ENCODE measurements around the gene BACH2. TPM values are rescaled to one million over a fixed set of nuclear protein-coding genes. Genes with fewer than 3 reads are reported as not detected.
A peak's percentile ranks its signal among the peaks of the same experiment; 100 is the strongest.

The BACH2 gene
- polyA plus RNA-seq, 10 donors, result 4.1 to 7.4 (median 5.1) TPM

DNA sequence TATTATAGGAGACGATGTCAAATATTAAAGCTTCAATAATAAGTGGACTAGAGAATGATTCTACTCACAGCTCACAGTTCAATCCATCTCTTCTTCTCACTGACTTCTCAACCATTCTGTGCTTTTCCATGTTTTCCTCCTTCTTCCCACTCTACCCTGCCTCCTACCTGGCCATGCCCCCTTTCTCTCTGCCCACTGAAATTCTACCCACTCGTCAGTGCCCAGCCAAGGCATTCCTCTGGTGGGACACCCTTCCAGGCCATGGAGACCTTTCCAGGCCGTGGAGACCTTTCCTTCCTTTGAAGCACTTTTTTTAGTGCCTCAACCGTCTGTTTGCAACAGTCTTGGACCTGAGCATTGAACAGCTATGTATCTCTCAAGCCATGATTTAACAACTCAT, 18.5 kb downstream of the BACH2 start:
- DNase-seq, result no peak

DNA sequence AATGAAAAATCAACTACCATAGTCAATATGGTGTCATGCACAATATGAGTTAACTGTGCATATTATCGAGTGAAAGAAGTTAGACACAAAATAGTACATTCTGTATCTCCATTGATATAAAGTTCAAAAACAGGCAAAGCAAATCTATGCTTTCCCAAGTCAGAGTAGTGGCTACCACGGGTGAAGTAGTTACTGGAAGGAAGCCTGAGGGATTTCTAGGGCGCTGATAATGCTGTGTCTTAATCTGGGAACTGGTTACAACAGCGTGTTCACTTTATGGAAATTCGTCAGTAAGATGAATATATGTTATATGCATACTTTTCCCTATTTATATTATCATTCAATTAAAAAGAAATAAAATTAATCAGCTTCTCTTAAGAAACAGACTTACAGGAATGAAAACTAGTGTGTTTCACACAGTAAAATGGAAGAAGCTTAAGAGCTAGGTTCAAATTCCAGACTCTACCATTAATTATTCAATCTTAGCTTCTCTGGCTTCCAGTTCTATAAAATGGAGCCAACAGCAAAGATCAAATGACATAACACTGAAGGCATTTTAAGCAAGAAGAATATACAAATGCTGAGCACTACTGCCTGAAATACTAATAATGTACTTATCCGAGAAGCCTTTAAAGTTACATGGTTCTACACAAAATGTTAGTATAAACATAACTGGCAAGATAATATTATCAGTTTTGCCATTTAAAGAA, 19.2 kb downstream of the BACH2 start:
- no peak for DNase-seq

DNA sequence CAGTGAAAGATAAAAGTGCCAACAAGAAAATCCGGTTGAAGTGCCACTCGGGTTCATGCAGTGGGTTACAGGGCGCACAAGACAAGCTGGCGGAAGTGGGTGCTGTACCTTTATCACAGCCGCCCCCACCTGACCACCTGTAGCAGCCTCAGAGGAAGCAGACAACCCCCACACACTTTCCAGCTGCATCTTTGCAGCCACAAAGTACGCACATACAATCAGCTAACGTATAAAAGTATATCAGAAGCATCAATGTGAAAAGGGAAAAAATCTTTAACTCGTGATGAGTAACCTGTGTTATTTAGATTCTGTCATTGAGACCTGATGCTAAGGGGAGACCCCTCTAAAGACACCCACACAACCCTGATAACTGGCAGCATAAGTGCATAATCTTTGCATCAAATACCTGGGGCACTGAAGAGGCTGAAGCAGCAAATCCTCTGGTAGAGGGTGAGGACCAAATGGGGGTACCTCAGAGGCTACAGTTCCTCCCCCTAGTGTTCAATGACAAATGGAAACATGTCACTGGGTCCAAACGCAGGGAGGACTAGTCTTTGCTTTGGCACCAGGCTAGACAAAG, 22.1 kb downstream of the BACH2 start:
- no peak for DNase-seq

DNA sequence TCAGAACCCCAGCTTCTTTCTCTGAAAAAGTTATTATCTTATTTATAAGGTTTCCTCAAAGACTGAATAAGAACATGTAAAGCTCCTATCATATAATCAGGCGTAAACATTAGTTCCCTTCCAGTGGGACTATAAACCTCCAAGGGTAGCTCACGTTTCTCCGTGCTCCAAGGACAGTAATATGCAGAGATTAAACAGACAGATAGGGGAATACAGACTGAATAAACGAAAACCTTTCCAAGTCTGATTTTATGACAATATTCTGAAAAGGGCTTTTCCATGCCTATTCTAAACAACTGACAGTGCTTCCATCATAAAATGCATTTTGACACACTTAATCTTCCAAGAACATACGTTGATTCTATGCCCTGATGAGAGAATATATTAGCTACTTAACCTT, 22.8 kb downstream of the BACH2 start:
- no peak for DNase-seq

DNA sequence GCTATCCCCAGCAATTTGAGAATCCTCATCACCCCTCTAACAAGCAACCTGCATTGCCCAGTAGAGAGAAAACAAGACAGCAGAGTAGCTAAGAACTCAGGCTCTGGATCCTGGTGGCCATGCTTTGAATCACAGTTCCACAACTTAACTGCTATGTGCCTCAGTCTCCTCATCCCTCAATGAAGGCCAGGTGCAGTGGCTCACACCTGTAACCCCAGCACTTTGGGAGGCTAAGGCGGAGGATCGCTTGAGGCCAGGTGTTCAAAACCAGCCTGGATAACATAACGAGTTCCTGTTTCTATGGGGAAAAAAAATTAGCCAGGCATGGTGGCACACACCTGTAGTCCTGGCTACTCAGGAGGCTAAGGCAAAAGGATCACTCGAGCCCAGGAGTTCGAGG, 23.7 kb downstream of the BACH2 start:
- DNase-seq, result no peak

DNA sequence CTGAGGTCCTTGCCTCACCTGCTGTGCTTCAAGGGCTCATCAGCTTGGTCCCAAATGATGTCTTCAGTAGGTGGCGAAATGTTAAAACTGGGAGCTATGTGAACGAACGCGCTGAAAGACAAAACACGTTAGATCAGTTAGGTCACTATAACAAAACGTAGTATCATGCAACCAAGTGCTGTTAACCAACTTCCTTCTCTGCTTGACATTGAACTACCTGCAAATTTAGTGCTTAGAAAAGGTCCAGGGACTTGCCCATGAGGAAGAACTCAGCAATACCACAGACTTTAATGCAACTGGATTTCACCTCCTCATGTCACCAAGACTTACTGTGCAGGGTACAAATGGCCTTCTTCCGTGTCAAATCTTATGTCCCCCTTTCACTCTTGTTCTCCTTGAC, 24.8 kb downstream of the BACH2 start:
- DNase-seq, result no peak

DNA sequence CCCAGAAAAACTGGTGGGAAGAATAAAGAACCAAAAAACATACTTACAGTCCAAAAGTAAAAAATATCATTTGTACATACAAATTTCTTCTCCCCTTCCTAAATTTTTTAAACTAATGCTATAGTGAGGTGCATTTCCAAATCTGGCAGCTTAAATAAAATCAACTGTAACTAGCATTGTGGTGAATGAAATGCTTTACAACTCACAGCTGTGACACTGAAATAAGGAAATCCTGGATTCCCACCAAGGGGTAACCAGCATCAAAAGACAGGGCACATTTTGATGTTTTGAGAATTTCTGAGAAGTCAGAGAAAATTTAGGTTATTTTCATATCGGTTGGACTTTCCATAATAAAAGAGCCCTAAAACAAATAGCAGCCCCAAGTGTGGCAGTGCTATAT, 27.3 kb downstream of the BACH2 start:
- no peak for DNase-seq

DNA sequence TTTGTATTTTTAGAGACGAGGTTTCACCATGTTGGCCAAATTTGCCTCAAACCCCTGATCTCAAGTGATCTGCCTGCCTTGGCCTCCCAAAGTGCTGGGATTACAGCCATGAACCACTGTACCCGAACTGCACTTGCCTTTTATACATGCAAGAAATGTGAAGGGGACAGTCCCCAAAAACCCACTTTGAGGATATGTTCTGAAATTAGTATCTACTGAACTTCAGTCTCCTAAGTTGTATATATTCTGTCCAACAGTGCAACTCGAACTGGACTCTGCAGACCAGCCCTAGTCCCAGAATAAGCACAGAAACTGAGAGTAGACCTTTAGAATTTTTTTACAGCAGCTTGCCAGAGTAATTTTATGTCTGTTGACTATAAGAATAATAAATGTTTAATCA, 28.5 kb downstream of the BACH2 start:
- no peak for DNase-seq

DNA sequence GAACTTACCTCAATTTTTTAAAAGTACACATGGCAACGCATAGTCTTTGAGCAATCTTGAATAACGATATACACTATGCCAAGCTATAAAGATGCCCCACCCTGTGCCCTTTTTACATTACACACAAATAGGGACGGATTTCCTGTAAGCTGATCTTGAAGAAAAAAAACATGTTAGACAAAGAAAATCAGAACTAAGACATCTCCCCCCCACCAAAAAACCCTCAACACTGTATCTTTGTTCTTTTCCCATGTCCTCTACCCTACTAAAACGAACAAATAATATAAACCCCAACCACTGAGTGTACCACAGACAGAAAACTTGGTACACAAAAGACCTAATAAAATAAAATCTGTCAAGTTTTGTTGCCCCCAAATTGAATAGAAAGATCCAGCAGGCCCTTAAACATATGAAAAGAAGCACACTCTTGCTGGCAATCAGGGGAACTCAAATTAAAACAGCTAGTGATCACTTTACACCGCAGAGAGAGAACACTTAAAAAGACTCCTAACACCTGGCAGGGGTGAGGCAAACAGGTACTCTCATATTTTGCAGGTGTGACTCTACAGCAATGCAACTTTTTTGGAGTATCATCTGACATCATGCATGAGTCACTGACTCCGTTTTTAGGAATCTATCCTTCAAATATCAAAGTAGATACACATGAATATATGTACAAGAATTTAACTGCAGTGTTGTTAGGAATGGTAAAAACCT, 29.6 kb downstream of the BACH2 start:
- DNase-seq, result no peak

DNA sequence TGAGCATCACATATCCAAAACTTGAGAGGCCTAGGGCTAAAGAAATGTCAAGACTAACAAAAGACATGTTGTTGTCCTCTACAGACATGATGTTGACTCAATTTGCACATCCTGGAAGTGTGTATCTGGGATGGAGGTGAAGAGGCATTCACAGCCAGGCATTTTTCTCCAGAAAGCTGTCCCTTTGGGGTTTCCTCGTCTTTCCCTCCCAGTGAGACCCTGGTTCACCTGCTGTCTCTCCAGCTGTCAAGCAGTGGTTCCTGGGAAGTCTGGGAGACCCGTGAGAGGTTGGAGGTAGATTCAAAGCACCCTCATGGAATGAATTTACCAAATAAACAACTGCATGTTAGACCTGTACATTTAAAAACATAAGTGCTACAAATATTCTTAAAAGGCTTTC, 32.1 kb downstream of the BACH2 start:
- no peak for DNase-seq

DNA sequence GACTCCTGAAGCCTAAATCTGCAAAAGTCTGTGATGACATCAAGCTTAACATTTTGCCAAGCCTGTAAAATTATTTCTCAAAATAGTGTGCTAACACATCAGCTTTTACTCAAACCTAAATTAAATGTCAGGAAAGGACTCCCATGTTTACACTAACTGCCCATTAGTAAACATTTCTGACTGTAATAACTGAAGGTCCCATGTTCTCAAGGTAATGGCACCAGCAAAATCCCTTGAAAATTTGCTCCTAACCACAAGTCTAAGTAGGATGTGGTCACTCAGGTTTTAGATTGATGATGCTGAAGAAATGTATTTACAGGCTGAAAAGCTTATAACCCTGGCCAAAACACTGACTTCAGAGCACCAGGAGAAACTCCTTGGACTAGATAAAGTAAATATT, 33.0 kb downstream of the BACH2 start:
- peak in 1 of 3 donors; percentile 24 for DNase-seq

DNA sequence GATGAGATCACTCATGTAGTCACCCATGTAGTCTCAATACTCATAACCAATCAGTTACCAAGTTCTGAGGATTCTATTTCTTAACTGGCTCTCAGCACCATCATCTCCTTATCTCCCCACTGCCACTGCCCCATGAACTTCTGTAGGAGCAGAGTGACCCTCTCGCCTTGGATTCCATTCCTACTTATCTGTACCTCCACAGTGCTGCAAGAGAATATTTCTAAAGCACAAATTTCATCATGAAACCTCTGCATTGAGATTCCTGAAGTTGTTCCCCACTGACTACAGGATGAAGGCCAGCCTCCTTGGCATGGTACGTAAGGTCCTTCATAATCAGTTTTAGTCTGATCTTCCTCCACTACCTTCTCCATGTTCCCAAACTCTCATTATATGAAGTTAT, 34.8 kb downstream of the BACH2 start:
- no peak for DNase-seq

DNA sequence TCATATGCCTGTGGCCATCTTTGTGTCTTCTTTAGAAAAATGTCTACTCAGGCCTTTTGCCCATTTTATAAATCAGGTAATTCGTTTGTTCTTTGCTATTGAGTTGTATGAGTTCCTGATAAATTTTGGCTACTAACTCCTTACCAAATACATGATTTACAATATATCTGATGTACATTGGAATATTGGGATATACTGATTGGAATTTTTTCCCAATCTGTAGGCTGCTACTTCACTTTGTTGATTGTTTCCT, 39.2 kb downstream of the BACH2 start:
- DNase-seq, result no peak

DNA sequence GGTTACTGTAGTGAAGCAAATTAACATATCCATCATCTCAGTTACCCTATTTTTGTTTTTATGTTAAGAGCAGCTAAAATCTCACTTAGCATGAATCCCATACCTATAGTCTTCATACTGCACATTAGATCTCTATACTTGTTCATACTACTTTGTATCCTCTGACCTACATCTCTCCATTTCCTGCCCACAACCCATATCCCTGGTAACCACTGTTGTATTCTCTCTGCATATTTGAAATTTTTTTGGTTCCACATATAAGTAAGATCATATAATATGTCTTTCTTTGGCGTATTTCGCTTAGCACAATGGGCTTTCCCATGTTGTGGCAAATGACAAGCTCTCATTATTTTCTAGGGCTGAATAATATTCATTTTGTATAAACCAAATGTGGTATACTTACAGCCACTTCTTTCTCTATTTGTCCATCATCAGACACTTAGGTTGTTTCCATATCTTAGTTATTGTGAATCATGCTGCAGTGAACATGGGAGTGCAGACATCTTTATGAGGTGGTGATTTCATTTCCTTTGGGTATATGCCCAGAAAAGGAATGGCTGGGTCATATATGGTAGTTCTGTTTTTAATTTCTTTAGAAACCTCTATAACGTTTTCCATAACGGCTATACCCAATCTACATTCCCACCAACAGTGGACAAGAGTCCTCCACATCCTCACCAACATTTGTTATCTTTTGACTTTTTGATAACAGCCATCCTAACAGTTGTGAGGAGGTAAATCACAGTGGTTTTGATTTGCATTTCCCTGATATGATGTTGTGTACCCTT, 39.8 kb downstream of the BACH2 start:
- peak in 1 of 3 donors; percentile 84 for DNase-seq

DNA sequence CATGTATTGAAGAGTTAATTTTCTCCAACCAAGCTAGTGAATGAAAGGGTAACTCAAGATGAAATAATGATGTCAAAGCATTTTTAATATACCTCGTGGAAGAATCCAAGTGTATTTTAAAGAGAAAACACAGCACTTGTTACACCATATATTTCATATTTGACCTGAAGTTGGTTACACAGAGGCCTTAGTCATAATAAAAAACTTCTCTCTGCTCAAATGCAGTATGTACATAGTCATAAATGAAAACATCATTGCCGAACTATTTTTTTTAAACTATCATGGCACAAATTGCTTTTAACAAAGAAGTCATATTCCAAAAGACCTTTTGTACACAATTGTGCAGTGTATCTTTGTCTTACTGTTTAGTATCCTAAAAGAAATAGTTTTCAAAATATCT, 43.0 kb downstream of the BACH2 start:
- no peak for DNase-seq

DNA sequence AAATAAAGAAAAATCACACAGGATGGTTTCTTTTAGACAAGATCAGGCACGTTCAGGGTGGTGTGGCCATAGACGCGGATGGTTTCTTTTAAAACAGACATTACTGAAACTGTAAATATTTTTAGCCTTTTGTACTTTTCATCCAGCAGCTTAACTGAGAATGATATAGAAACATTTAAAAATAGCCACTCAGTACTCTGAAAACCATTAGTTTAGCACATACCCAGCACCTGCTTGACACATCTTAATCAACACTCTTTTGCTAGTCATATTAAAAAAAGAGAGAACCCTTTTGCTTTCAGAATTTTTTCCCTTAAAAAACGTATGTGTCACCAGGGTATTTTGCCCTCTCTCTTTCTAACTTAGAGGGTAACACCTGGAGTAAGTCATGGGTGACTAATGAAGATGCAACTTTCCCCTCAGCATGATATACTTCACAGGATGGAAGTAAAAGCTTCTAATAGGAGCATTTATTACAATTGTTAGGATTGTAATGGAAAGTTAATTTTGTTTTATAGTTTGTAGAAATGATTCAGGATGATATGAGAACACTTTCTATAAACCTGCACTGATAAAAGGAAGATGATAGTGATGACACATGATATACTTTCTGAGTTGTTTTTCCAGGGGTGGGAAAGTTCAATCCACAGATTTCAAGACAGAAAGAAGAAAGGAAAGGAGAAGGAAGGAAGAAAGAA, 45.2 kb downstream of the BACH2 start:
- no peak for DNase-seq

DNA sequence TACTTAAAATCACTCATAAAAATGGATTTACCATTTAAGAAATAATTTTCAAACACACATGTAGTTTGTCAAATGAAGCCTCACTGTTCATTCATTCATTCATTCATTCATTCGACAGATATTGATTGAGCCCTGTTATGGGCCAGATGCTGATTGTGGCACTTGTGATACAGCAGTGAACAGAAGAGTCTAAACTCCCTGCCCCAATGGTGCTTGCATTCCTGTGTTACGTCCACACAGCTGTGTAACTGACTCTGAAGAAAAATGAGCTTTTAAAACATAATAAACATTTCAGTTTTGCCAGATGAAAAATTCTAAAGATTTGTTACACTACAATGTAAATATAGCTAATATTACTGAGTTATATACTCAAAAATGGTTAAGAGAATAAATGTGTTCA, 46.2 kb downstream of the BACH2 start:
- DNase-seq, result no peak

DNA sequence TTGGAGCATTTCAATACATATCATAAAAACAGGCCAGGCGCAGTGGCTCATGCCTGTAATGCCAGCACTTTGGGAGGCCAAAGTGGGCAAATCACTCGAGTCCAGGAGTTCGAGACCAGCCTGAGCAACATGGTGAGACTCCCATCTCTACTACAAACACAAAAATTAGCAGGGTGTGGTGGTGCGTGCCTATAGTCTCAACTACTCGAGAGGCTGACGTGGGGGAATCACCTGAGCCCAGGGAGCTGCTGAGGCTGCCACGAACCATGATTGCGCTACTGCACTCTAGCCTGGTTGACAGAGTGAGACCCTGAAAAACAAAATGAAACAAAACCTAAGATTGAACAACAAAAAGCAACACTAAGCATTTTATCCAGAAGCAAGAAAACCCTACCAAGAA, 47.2 kb downstream of the BACH2 start:
- no peak for DNase-seq

DNA sequence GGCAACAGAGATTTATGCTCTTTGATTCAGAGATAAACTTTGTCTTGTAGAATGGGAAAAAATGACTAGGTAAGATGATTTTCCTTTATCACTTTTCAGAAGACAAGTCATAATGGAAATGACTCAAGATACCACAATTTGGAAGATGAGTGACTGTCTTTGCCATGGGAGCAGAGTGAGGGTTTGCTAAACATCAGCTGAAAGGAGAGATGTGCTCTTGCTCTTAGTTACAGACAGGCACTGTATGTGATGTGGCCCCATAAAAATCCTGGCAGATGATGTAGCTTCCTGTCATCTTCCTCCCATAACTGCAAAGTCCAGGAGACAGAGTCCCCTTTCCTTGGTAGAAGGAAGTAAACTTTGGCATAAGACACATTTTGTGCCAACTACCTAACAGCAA, 47.6 kb downstream of the BACH2 start:
- no peak for DNase-seq

DNA sequence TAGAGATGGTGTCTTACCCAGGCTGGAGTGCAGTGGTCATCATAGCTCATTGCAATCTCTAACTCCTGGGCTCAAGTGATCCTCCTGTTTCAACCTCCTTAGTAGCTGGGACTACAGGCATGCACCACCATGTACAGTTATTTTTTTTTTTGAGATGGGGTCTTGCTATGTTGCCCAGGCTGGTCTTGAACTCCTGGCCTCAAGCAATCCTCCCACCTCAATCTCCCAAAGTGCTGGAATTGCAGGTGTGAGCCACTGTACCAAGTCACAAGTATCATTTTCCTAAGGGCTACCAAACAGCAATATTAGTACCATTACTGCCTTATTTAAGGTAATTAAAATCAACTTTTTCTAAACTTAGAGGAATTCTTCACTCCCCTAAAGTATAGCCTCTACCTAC, 49.4 kb downstream of the BACH2 start:
- DNase-seq, result no peak

DNA sequence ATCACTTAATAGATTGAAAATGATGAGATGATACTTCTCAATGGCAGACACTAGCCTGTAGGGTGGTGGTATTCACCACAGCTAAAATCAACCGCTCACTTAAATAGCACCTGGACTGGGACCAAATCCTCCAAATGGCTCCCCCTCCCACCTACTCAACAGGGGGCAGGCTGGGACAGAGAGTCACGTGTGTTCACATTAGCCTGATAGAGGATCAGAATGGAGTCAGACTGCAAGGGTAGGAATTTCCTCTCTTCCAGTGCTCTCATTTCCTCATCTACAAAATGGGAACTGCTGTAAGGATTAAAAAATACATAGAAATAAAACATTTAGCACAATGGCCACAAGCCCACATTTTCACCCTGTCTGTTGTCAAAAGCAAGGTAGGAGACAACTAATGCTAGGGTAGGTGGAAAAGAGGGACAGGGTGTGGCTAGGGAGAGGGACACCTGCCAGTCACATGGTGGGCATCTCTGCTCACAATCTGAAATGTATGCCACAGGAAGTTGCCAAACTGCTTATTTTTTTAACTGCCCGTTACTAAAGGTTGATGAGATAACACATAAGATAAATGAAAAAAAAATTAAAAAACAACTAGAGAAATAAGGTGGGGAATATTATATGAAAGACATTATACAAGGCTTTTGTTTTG, 55.3 kb downstream of the BACH2 start:
- DNase-seq, result no peak

All from muscle of back (tissue), 11 donors.